Breast epithelium (tissue), 3 donors: ENCODE data around the gene ASB8.
"Not testable (repeated sequence)": the region's sequence is repeated elsewhere in the genome, so short reads cannot be mapped to it uniquely, and the experiment has no call there.

Experiments used
- POLR2A ChIP-seq: fragments of 450-650 bp; IDR thresholded peaks from one replicate; pipeline ENCODE4 v1.6.1; 2016; ENCODE audit warnings: antibody characterized with exemption, mild to moderate bottlenecking, moderate library complexity
- POLR2AphosphoS5 ChIP-seq, 3 donors: sonication (generic); formaldehyde crosslinking; IDR thresholded peaks; one replicate each; pipeline ENCODE4 v1.6.1; 2017; ENCODE audit warnings: antibody characterized with exemption in 3 of 3
- TF ChIP-seq, protein P1 (sequence below), 3 donors: fragments of 450-650 bp; IDR thresholded peaks; one replicate each; pipeline ENCODE4 v1.5.1; 2016 to 2017; ENCODE audit warnings: antibody characterized with exemption in 3 of 3, mild to moderate bottlenecking in 3 of 3, moderate library complexity in 3 of 3

DNA sequence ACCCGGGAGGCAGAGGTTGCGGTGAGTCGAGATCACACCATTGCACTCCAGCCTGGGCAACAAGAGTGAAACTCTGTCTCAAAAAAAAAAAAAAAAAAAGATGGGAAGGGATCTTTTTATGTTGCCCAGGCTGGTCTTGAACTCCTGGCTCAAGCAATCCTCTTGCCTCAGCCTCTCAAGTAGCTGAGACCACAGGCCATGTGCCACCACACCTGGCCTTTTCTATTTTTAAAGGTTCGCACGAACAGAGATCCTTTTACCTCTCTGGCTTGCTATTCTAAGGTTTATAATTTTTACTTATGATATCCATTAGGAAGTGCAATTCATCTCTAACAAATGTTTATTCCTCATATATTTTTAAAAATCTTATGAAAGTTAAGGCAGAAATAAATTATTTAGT, 31.8 kb downstream of the ASB8 start:
- TF ChIP-seq POLR2AphosphoS5 (IDR thresholded peaks at IDR 0.05); POLR2A: not testable (repeated sequence)
- TF ChIP-seq, protein P1, sequence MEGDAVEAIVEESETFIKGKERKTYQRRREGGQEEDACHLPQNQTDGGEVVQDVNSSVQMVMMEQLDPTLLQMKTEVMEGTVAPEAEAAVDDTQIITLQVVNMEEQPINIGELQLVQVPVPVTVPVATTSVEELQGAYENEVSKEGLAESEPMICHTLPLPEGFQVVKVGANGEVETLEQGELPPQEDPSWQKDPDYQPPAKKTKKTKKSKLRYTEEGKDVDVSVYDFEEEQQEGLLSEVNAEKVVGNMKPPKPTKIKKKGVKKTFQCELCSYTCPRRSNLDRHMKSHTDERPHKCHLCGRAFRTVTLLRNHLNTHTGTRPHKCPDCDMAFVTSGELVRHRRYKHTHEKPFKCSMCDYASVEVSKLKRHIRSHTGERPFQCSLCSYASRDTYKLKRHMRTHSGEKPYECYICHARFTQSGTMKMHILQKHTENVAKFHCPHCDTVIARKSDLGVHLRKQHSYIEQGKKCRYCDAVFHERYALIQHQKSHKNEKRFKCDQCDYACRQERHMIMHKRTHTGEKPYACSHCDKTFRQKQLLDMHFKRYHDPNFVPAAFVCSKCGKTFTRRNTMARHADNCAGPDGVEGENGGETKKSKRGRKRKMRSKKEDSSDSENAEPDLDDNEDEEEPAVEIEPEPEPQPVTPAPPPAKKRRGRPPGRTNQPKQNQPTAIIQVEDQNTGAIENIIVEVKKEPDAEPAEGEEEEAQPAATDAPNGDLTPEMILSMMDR (IDR thresholded peaks at IDR 0.05): not testable (repeated sequence)
